ENCODE results near the gene CAMTA1. TPM values are rescaled to one million over a fixed set of nuclear protein-coding genes. Genes with fewer than 3 reads are reported as not detected.

CAMTA1 gene
- total RNA-seq, 1 donor from 2014 or later = 77.6 TPM

DNA sequence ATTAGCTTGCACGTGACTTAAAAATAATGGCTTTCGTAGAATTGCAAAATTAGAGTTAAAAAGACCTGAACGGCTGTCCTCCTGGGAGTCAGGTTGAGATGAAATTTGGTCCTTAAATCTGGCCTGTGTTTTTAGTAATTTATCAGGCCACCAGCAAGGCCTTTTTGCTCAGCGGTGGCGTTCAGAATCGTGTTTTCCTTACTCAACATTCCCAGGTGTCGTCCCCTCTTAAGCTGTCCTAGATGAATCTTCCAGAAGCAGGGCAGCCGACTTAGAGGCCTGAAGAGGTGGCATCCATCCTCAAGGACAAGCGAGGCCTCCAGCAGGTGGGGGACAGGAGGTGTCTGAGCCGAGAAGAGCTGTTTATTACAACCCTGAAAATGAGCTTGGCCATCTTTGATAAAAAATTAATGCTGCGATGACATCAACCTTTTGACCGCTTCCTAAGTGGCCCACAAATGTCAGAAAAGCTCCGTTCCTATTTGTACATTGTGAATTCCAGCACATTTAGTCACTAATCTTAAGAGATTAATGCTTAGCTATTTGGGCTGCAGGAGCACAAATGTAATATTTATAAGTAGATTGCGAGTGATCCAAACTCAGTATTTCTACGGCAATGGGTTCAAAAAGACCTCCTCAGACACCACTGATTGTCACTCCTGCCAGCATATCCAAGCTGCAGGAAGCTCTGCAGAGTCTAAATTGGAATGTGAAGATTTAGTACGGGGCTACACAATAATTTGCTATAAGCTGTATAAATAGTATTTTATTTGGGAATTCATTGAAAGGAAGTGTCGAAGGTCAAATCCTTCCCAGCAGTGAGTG lies 641.7 kb downstream of the CAMTA1 start:
- DNase-seq (ENCODE audit: low read depth) = peak; percentile 16
- peaks cover 2% of the 10 kb centered on the region for H3K4me1 Mint-ChIP-seq (ENCODE audit: low read depth, unreplicated experiment)

GRCh38 chr1:7427605-7428300 lies 642.5 kb downstream of the CAMTA1 start:
- no peaks in the 10 kb centered on the region for H3K36me3 Mint-ChIP-seq (ENCODE audit: low read depth, unreplicated experiment)
- H3K27ac ChIP-seq (ENCODE audit: low read depth, low read length) = no peak overlapping the region
- TF ChIP-seq CTCF (IDR thresholded peaks at IDR 0.05; ENCODE audit: insufficient read depth, low read depth, low read length) = no peak
- TF ChIP-seq EZH2 (IDR thresholded peaks at IDR 0.05; ENCODE audit: insufficient read depth, low read length) = no peak
- no peak overlapping the region for H3K9ac ChIP-seq (ENCODE audit: low read length)
- H3K79me2 ChIP-seq (ENCODE audit: insufficient read depth, low read length) = no peaks in the 10 kb centered on the region
- H3K27me3 ChIP-seq (ENCODE audit: insufficient read depth, low read length) = no peaks in the 10 kb centered on the region
- H3K36me3 ChIP-seq (ENCODE audit: insufficient read depth, low read length) = no peaks in the 10 kb centered on the region
- no peaks in the 10 kb centered on the region for H4K20me1 ChIP-seq (ENCODE audit: insufficient read depth, low read length)
- H3K4me1 ChIP-seq (ENCODE audit: insufficient read depth, low read length) = peaks cover 16% of the 10 kb centered on the region
- H3K9me3 Mint-ChIP-seq (ENCODE audit: unreplicated experiment) = peaks cover 2% of the 10 kb centered on the region
- H3K4me2 ChIP-seq (ENCODE audit: low read length) = no peak overlapping the region
- no peak overlapping the region for H3K27ac Mint-ChIP-seq (ENCODE audit: unreplicated experiment)
- no peak for DNase-seq (ENCODE audit: low read depth)
- peaks cover 2% of the 10 kb centered on the region for H3K4me1 Mint-ChIP-seq (ENCODE audit: low read depth, unreplicated experiment)
- H3K4me3 ChIP-seq (ENCODE audit: insufficient read depth, low read depth, low read length) = no peak overlapping the region
- no peak overlapping the region for H2AFZ ChIP-seq (ENCODE audit: low read depth, low read length)
- H3K4me3 Mint-ChIP-seq (ENCODE audit: unreplicated experiment) = no peak overlapping the region
- no peaks in the 10 kb centered on the region for H3K9me3 ChIP-seq (ENCODE audit: insufficient read depth, low read depth, low read length)
- H3K27me3 Mint-ChIP-seq (ENCODE audit: low read depth, unreplicated experiment) = peaks cover 8% of the 10 kb centered on the region
- FAIRE-seq = no peak

More for the DNA sequence above, 641.7 kb downstream of the CAMTA1 start:
- Mint-ChIP-seq H3K36me3 (ENCODE audit: low read depth, unreplicated experiment) (no peaks in the 10 kb centered on the region), H3K27ac (ENCODE audit: unreplicated experiment) (no peak overlapping the region), H3K4me3 (ENCODE audit: unreplicated experiment) (no peak overlapping the region), H3K27me3 (ENCODE audit: low read depth, unreplicated experiment) (peaks cover 8% of the 10 kb centered on the region), H3K9me3 (ENCODE audit: unreplicated experiment) (peaks cover 2% of the 10 kb centered on the region)
- Histone ChIP-seq H2AFZ (ENCODE audit: low read depth, low read length) (no peak overlapping the region), H3K27ac (ENCODE audit: low read depth, low read length) (no peak overlapping the region), H3K9ac (ENCODE audit: low read length) (no peak overlapping the region), H3K36me3 (ENCODE audit: insufficient read depth, low read length) (no peaks in the 10 kb centered on the region), H4K20me1 (ENCODE audit: insufficient read depth, low read length) (no peaks in the 10 kb centered on the region), H3K4me2 (ENCODE audit: low read length) (no peak overlapping the region), H3K9me3 (ENCODE audit: insufficient read depth, low read depth, low read length) (no peaks in the 10 kb centered on the region), H3K4me3 (ENCODE audit: insufficient read depth, low read depth, low read length) (no peak overlapping the region), H3K79me2 (ENCODE audit: insufficient read depth, low read length) (no peaks in the 10 kb centered on the region), H3K27me3 (ENCODE audit: insufficient read depth, low read length) (no peaks in the 10 kb centered on the region), H3K4me1 (ENCODE audit: insufficient read depth, low read length) (peaks cover 16% of the 10 kb centered on the region)
- TF ChIP-seq EZH2 (IDR thresholded peaks at IDR 0.05; ENCODE audit: insufficient read depth, low read length) = no peak
- TF ChIP-seq CTCF (IDR thresholded peaks at IDR 0.05; ENCODE audit: insufficient read depth, low read depth, low read length) = no peak
- FAIRE-seq = no peak

All from astrocyte (in vitro differentiated cells and primary cell).